DND-41 (cell line): Measurements from ENCODE around the gene WNT1.

Source experiments
- CTCF ChIP-seq: IDR thresholded peaks from 2 replicates; pipeline ENCODE4 v1.5.1; 2012; ENCODE audit warnings: borderline replicate concordance, low read length, moderate library complexity, mild to moderate bottlenecking; ENCODE audit not compliant: poor library complexity, severe bottlenecking; ENCODE audit errors: extremely low read depth
- EZH2 ChIP-seq: IDR thresholded peaks from 3 replicates; pipeline ENCODE4 v1.6.1; 2012; ENCODE audit warnings: borderline replicate concordance, low read depth, mild to moderate bottlenecking, moderate library complexity, low read length, inconsistent platforms; ENCODE audit not compliant: severe bottlenecking

DNA sequence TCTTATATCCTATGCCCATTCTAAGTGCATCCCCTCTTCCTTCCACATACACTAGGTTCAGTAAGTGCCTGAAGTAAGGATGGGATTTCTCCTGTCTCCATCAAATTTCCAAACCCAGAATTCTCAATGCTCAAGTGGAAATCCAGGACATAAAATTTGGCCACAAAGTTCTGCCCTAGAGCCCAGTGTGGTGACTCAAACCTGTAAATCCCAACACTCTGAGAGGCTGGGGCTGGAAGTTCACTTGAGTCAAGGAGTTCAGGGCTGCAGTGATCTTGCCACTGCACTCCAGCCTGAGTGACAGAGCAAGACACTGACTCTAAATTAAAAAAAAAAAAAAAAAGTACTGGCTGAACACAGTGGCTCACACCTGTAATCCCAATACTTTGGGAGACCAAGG, 16.3 kb upstream of the WNT1 start:
- no peak for TF ChIP-seq CTCF
- no peak for TF ChIP-seq EZH2
